Upper lobe of left lung (tissue), 4 donors: Measurements from ENCODE around the gene KRT7.

Experiments
- CTCF ChIP-seq, 6 experiments: fragments of 450-650 bp in 4 of 6; fragments of 200-600 bp in 2 of 6; sonication (generic) in 2 of 6; IDR thresholded peaks; one replicate each; pipeline ENCODE4 v1.5.1; 2016 to 2019; ENCODE audit warnings: antibody characterized with exemption in 6 of 6
- EP300 ChIP-seq, 4 donors: sonication (generic); formaldehyde crosslinking; IDR thresholded peaks; one replicate each; pipeline ENCODE4 v1.5.1; 2017; ENCODE audit warnings: antibody characterized with exemption in 4 of 4, control low read depth in 2 of 4
- POLR2A ChIP-seq, 4 donors: fragments of 450-650 bp; IDR thresholded peaks; one replicate each; pipeline ENCODE4 v1.5.1; 2016 to 2017; ENCODE audit warnings: antibody characterized with exemption in 4 of 4, mild to moderate bottlenecking in 2 of 4
- POLR2AphosphoS5 ChIP-seq, 2 donors: sonication (generic); formaldehyde crosslinking; IDR thresholded peaks; one replicate each; pipeline ENCODE4 v1.5.1; 2017; ENCODE audit warnings: antibody characterized with exemption in 2 of 2

DNA sequence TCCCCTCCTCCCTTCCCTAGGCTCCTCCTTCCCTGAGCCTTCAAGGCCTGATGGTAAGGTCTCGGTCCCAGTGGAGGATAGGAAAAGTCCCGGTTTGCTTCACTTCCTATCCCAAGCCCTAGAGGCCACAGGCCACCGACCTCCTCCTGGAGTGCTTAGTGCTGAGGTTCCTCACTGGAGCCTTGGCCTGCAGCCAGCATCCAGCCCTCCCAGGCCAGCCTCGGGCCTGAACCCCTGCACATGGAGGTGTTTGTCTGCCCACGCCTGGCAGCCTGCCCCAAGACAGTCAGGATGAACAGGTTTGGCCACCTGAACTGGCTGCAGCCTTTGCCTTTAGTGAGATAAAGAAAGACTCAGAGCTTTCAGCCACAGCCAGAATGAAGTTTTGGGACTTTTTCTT, 15.8 kb upstream of the KRT7 start:
- TF ChIP-seq CTCF (IDR thresholded peaks at IDR 0.05), result no peak
- TF ChIP-seq POLR2A (IDR thresholded peaks at IDR 0.05), result no peak
- TF ChIP-seq EP300 (IDR thresholded peaks at IDR 0.05), result peak in 1 of 4 donors; percentile 84
- peak in 1 of 2 donors; percentile 58 for TF ChIP-seq POLR2AphosphoS5 (IDR thresholded peaks at IDR 0.05)
